ENCODE measurements around the gene MINPP1. TPM values are rescaled to one million over a fixed set of nuclear protein-coding genes. Genes with fewer than 3 reads are reported as not detected.

MINPP1 gene
- total and polyA plus RNA-seq, 5 donors from 2014 or later, result 2.8 to 13.5 (median 10.7) TPM

DNA sequence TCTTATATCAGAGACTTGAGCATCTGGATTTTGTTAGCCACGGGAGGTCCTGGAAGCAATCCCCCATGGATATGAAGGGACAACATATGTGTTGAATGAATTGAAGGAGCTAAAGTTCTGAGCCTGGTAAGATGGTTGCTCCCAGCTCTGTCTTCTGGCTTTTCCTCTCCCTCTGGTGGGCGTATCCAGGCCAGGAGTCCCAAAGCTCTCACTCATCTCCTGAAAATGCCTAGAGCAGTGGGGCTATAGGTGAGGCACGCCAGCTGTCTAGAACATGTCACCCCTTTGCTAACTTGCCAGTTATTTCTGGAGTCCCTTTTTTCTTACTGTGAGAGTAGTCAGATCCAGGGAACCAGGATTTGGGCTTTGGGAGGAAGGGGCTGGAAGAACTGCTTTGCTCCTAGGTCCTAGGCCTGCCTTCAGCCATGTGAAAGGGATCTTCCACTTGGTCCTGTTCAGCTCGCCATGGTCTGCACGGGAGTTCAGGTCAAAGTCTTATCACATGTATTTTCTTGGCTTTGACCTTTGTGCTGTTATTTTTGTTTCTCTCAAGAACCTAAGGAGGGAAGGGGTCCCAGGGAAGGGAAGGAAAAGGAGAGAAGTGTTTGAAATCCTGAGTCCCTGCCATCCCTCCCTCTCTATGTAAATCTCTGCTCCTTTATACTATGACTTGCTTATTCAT, 73.6 kb downstream of the MINPP1 start:
- Mint-ChIP-seq H3K4me3 (no peak overlapping the region), H3K9me3 (peaks cover 0 to 7% (median 0%) of the 10 kb centered on the region in 7 donors), H3K36me3 (no peaks in the 10 kb centered on the region), H3K27ac (no peak overlapping the region), H3K27me3 (peaks cover 42% of the 10 kb centered on the region), H3K4me1 (no peaks in the 10 kb centered on the region)
- no peaks in the 10 kb centered on the region for H3K4me1 ChIP-seq (ENCODE audit: control insufficient read depth, insufficient read depth, low read length, poor library complexity, severe bottlenecking)
- H3K27ac ChIP-seq (ENCODE audit: insufficient read depth, low read length, poor library complexity, severe bottlenecking), result no peak overlapping the region
- no peak overlapping the region for H3K4me3 ChIP-seq (ENCODE audit: low read depth, low read length)
- peaks cover 17% of the 10 kb centered on the region for H3K27me3 ChIP-seq (ENCODE audit: control insufficient read depth, insufficient read depth, low read length)
- no peak for ATAC-seq (ENCODE audit: low read depth in 2 of 2)
- no peaks in the 10 kb centered on the region for H3K9me3 ChIP-seq (ENCODE audit: control insufficient read depth in 2 of 2, low read length in 2 of 2)
- no peak for DNase-seq
- H3K36me3 ChIP-seq (ENCODE audit: control insufficient read depth, insufficient read depth, low read length), result no peaks in the 10 kb centered on the region

GRCh38 chr10:87578842-87579401, 74.2 kb downstream of the MINPP1 start:
- ATAC-seq (ENCODE audit: low read depth in 2 of 2), result no peak
- peaks cover 17% of the 10 kb centered on the region for H3K27me3 ChIP-seq (ENCODE audit: control insufficient read depth, insufficient read depth, low read length)
- no peaks in the 10 kb centered on the region for H3K4me1 Mint-ChIP-seq
- no peak overlapping the region for H3K27ac Mint-ChIP-seq
- DNase-seq, result no peak
- H3K27me3 Mint-ChIP-seq, result peaks cover 39% of the 10 kb centered on the region
- H3K36me3 Mint-ChIP-seq, result no peaks in the 10 kb centered on the region
- peaks cover 0 to 7% (median 0%) of the 10 kb centered on the region in 7 donors for H3K9me3 Mint-ChIP-seq
- no peaks in the 10 kb centered on the region for H3K4me1 ChIP-seq (ENCODE audit: control insufficient read depth, insufficient read depth, low read length, poor library complexity, severe bottlenecking)
- no peaks in the 10 kb centered on the region for H3K9me3 ChIP-seq (ENCODE audit: control insufficient read depth in 2 of 2, low read length in 2 of 2)
- H3K4me3 Mint-ChIP-seq, result no peak overlapping the region
- no peak overlapping the region for H3K27ac ChIP-seq (ENCODE audit: insufficient read depth, low read length, poor library complexity, severe bottlenecking)
- no peak overlapping the region for H3K4me3 ChIP-seq (ENCODE audit: low read depth, low read length)
- no peaks in the 10 kb centered on the region for H3K36me3 ChIP-seq (ENCODE audit: control insufficient read depth, insufficient read depth, low read length)

- H3K9me3 ChIP-seq (ENCODE audit: control insufficient read depth in 2 of 2, low read length in 2 of 2), result no peaks in the 10 kb centered on the region
- Mint-ChIP-seq H3K27ac (no peak overlapping the region), H3K9me3 (peaks cover 0 to 7% (median 0%) of the 10 kb centered on the region in 7 donors), H3K27me3 (peaks cover 36% of the 10 kb centered on the region), H3K36me3 (no peaks in the 10 kb centered on the region), H3K4me3 (no peak overlapping the region), H3K4me1 (no peaks in the 10 kb centered on the region)
- no peak overlapping the region for H3K27ac ChIP-seq (ENCODE audit: insufficient read depth, low read length, poor library complexity, severe bottlenecking)
- ATAC-seq (ENCODE audit: low read depth in 2 of 2), result no peak
- H3K27me3 ChIP-seq (ENCODE audit: control insufficient read depth, insufficient read depth, low read length), result peaks cover 17% of the 10 kb centered on the region
- H3K4me1 ChIP-seq (ENCODE audit: control insufficient read depth, insufficient read depth, low read length, poor library complexity, severe bottlenecking), result no peaks in the 10 kb centered on the region
- H3K4me3 ChIP-seq (ENCODE audit: low read depth, low read length), result no peak overlapping the region
- DNase-seq, result no peak
- H3K36me3 ChIP-seq (ENCODE audit: control insufficient read depth, insufficient read depth, low read length), result no peaks in the 10 kb centered on the region
Measured at GRCh38 chr10:87579563-87579962, 74.9 kb downstream of the MINPP1 start.

- H3K9me3 ChIP-seq (ENCODE audit: control insufficient read depth in 2 of 2, low read length in 2 of 2), result no peaks in the 10 kb centered on the region
- no peaks in the 10 kb centered on the region for H3K4me1 ChIP-seq (ENCODE audit: control insufficient read depth, insufficient read depth, low read length, poor library complexity, severe bottlenecking)
- no peaks in the 10 kb centered on the region for H3K36me3 ChIP-seq (ENCODE audit: control insufficient read depth, insufficient read depth, low read length)
- no peak overlapping the region for H3K27ac ChIP-seq (ENCODE audit: insufficient read depth, low read length, poor library complexity, severe bottlenecking)
- H3K4me1 Mint-ChIP-seq, result no peaks in the 10 kb centered on the region
- H3K4me3 Mint-ChIP-seq, result no peak overlapping the region
- ATAC-seq (ENCODE audit: low read depth in 2 of 2) (no peak), DNase-seq (no peak)
- H3K36me3 Mint-ChIP-seq, result no peaks in the 10 kb centered on the region
- no peak overlapping the region for H3K4me3 ChIP-seq (ENCODE audit: low read depth, low read length)
- H3K27me3 ChIP-seq (ENCODE audit: control insufficient read depth, insufficient read depth, low read length), result peaks cover 17% of the 10 kb centered on the region
- H3K27me3 Mint-ChIP-seq, result peaks cover 36% of the 10 kb centered on the region
- peaks cover 0 to 7% (median 0%) of the 10 kb centered on the region in 7 donors for H3K9me3 Mint-ChIP-seq
- H3K27ac Mint-ChIP-seq, result no peak overlapping the region
Measured at GRCh38 chr10:87580016-87580415, 75.3 kb downstream of the MINPP1 start.

- H3K27ac Mint-ChIP-seq, result no peak overlapping the region
- Histone ChIP-seq H3K4me1 (ENCODE audit: control insufficient read depth, insufficient read depth, low read length, poor library complexity, severe bottlenecking) (no peaks in the 10 kb centered on the region), H3K4me3 (ENCODE audit: low read depth, low read length) (no peak overlapping the region), H3K27me3 (ENCODE audit: control insufficient read depth, insufficient read depth, low read length) (peaks cover 10% of the 10 kb centered on the region), H3K9me3 (ENCODE audit: control insufficient read depth in 2 of 2, low read length in 2 of 2) (no peaks in the 10 kb centered on the region), H3K27ac (ENCODE audit: insufficient read depth, low read length, poor library complexity, severe bottlenecking) (no peak overlapping the region), H3K36me3 (ENCODE audit: control insufficient read depth, insufficient read depth, low read length) (no peaks in the 10 kb centered on the region)
- no peak for ATAC-seq (ENCODE audit: low read depth in 2 of 2)
- DNase-seq, result no peak
- H3K9me3 Mint-ChIP-seq, result peaks cover 0 to 3% (median 0%) of the 10 kb centered on the region in 7 donors
- peaks cover 0 to 3% (median 0%) of the 10 kb centered on the region in 4 donors for H3K4me1 Mint-ChIP-seq
- H3K36me3 Mint-ChIP-seq, result no peaks in the 10 kb centered on the region
- peaks cover 45% of the 10 kb centered on the region for H3K27me3 Mint-ChIP-seq
- no peak overlapping the region for H3K4me3 Mint-ChIP-seq
Measured at GRCh38 chr10:87585565-87586514, 81.1 kb downstream of the MINPP1 start.

DNA sequence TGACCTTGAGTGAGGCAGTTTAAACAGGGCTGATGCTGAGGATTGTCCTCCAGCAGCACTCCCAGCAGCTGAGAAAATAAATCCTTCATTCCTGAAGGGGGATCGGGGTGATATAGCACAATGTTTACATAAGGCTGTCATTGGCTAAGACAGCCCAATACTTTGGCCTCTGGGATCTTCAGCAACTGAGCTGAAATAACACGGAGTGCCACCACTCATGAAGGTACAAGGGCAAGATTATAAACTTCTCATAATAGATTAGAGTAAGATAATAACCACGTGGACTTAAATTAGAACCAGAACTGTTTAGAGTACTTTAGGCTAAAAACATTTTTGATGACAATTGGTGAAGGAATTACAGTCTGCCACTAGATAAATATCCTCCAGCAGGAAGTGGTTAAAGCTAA, 85.0 kb downstream of the MINPP1 start:
- H3K4me3 Mint-ChIP-seq, result no peak overlapping the region
- H3K27ac Mint-ChIP-seq, result no peak overlapping the region
- Histone ChIP-seq H3K4me3 (ENCODE audit: low read depth, low read length) (no peak overlapping the region), H3K36me3 (ENCODE audit: control insufficient read depth, insufficient read depth, low read length) (no peaks in the 10 kb centered on the region), H3K4me1 (ENCODE audit: control insufficient read depth, insufficient read depth, low read length, poor library complexity, severe bottlenecking) (no peaks in the 10 kb centered on the region), H3K27me3 (ENCODE audit: control insufficient read depth, insufficient read depth, low read length) (peaks cover 3% of the 10 kb centered on the region), H3K9me3 (ENCODE audit: control insufficient read depth in 2 of 2, low read length in 2 of 2) (no peaks in the 10 kb centered on the region), H3K27ac (ENCODE audit: insufficient read depth, low read length, poor library complexity, severe bottlenecking) (no peak overlapping the region)
- DNase-seq (no peak), ATAC-seq (ENCODE audit: low read depth in 2 of 2) (no peak)
- no peaks in the 10 kb centered on the region for H3K36me3 Mint-ChIP-seq
- H3K9me3 Mint-ChIP-seq, result peaks cover 0 to 3% (median 0%) of the 10 kb centered on the region in 7 donors
- H3K27me3 Mint-ChIP-seq, result peaks cover 35% of the 10 kb centered on the region
- peaks cover 0 to 3% (median 0%) of the 10 kb centered on the region in 4 donors for H3K4me1 Mint-ChIP-seq

DNA sequence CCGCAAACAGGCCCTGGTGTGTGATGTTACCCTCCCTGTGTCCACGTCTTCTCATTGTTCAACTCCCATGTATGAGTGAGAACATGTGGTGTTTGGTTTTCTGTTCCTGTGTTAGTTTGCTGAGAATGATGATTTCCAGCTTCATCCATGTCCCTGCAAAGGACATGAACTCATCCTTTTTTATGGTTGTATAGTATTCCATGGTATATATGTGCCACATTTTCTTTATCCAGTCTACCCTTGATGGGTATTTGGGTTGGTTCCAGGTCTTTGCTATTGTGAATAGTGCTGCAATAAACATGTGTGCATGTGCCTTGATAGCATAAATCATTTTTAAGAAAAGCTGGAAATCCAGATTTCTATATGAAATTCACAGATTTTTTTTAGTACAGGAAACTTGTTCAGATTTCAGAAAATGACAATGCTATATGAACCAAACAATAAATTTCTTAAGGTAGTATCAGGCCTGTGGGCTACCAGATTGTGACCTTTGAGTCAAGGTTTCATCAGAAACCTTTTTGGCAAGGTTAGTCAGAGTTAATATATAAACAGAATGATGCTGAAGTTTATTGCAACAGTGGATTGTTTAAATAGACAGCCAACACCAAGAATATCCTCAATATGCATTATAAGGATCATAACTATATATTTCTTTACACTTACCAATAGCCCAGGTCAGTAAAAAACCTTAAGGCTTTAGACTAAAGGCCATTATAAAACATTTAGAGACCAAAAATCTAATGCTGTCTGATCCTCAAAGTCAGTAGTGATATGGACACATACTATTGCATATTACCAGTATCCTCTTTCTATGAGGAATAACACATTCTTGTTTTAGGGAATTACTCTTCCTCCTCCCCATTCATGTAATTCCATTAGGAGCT, 86.3 kb downstream of the MINPP1 start:
- H3K9me3 ChIP-seq (ENCODE audit: control insufficient read depth in 2 of 2, low read length in 2 of 2), result no peaks in the 10 kb centered on the region
- no peaks in the 10 kb centered on the region for H3K4me1 ChIP-seq (ENCODE audit: control insufficient read depth, insufficient read depth, low read length, poor library complexity, severe bottlenecking)
- H3K4me3 ChIP-seq (ENCODE audit: low read depth, low read length), result no peak overlapping the region
- Mint-ChIP-seq H3K27ac (no peak overlapping the region), H3K27me3 (peaks cover 36% of the 10 kb centered on the region), H3K4me1 (peaks cover 0 to 3% (median 0%) of the 10 kb centered on the region in 4 donors), H3K4me3 (no peak overlapping the region), H3K9me3 (peaks cover 0 to 3% (median 0%) of the 10 kb centered on the region in 7 donors), H3K36me3 (no peaks in the 10 kb centered on the region)
- H3K36me3 ChIP-seq (ENCODE audit: control insufficient read depth, insufficient read depth, low read length), result no peaks in the 10 kb centered on the region
- peaks cover 3% of the 10 kb centered on the region for H3K27me3 ChIP-seq (ENCODE audit: control insufficient read depth, insufficient read depth, low read length)
- DNase-seq (no peak), ATAC-seq (ENCODE audit: low read depth in 2 of 2) (no peak)
- no peak overlapping the region for H3K27ac ChIP-seq (ENCODE audit: insufficient read depth, low read length, poor library complexity, severe bottlenecking)
